ENCODE measurements around the gene TMEM178A. TPM values are rescaled to one million over a fixed set of nuclear protein-coding genes. Genes with fewer than 3 reads are reported as not detected.

TMEM178A gene
- total and polyA plus RNA-seq, 2 of the 4 experiments (the other 2 are of a cell fraction), result 0.18 to 1.8 TPM

DNA sequence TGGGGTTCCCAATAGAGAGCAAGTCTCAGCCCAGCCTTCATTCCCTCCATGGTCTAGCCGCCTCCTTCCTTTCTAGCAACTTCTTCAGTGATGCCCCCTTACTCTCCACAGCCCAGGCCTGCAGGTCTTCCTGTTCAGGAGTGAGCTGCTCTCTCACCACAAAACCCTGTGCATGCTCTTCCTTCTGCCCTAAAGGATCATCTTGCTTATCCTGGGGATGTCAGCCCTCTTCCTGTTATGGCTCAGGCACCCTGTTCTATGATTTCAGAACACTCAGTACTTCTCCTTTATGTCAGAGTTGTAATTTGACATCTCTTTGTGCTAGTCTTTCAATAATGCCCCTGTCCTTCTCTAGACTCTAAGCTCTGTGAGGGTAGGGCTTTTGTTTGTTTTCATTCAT is 19.4 kb downstream of the TMEM178A start:
- no peak overlapping the region for H2BK120ac ChIP-seq (ENCODE audit: low read depth, low read length)
- dilution Hi-C loops (cut with HindIII; ENCODE audit: low sequenced_read_pairs, unreplicated experiment), result no loop called here
- no peak overlapping the region for H3K23ac ChIP-seq (ENCODE audit: low read depth, low read length)
- DNase-seq (no peak), ATAC-seq (ENCODE audit: low read depth) (no peak)
- H2BK15ac ChIP-seq (ENCODE audit: low read depth, low read length), result no peak overlapping the region
- POLR2A ChIA-PET (ENCODE audit: unreplicated experiment), result no interaction called here
- H3K9me3 ChIP-seq (ENCODE audit: control insufficient read depth, insufficient read depth, low read length), result no peaks in the 10 kb centered on the region
- no peak overlapping the region for H3K4me3 ChIP-seq (ENCODE audit: insufficient read depth, low read depth, low read length)
- WGBS, 2 experiments (ENCODE audit: extremely low coverage in 2 of 2, insufficient read length in 1 of 2), result 100% methylated on average over 1 of the region's 1 CpG; no CpG with 5 or more reads in 1 of the 2 experiments
- no peak overlapping the region for H3K18ac ChIP-seq (ENCODE audit: low read depth, low read length)
- H4K8ac ChIP-seq (ENCODE audit: low read depth in 2 of 2, low read length in 2 of 2), result no peak overlapping the region
- no peak overlapping the region for H4K91ac ChIP-seq (ENCODE audit: insufficient read depth, low read depth, low read length)
- no peak overlapping the region for H3K9ac ChIP-seq (ENCODE audit: low read depth, low read length)
- 0 out of 2 replicates have a peak, but pooled peaks cover 3% of the 10 kb centered on the region for H3K27me3 ChIP-seq (ENCODE audit: control insufficient read depth, insufficient read depth, low read length)
- no TSS peak for BruUV-seq (replicated peaks)
- no peak overlapping the region for H3K27ac ChIP-seq (ENCODE audit: insufficient read depth, low read length)
- CTCF ChIA-PET, result interaction anchor here (1.0 kb wide), 1 partner anchor 11 kb away, joined by 3 read pairs; no protein-coding TSS in a partner anchor
- TF ChIP-seq MAFK (IDR thresholded peaks at IDR 0.05; ENCODE audit: low read depth, low read length) (no peak), RCOR1 (IDR thresholded peaks at IDR 0.05; ENCODE audit: insufficient replicate concordance, low read length) (no peak), BHLHE40 (IDR thresholded peaks at IDR 0.05; ENCODE audit: low read depth, low read length) (no peak)
- H2AK5ac ChIP-seq (ENCODE audit: low read depth, low read length), result no peak overlapping the region
- no peak overlapping the region for H3K4ac ChIP-seq (ENCODE audit: low read depth, low read length)
- no peaks in the 10 kb centered on the region for H3K36me3 ChIP-seq (ENCODE audit: control insufficient read depth, insufficient read depth, low read length)
- H3K4me1 ChIP-seq (ENCODE audit: control insufficient read depth, insufficient read depth, low read length), result no peaks in the 10 kb centered on the region
- H3K79me1 ChIP-seq (ENCODE audit: low read depth in 1 of 2, low read length in 2 of 2), result no peaks in the 10 kb centered on the region
- intact Hi-C loops (cut with micrococcal nuclease), result no loop called here
- H2BK5ac ChIP-seq (ENCODE audit: low read depth, low read length, poor library complexity, severe bottlenecking), result no peak overlapping the region
- H3K9me1 ChIP-seq (ENCODE audit: insufficient read depth, low read length), result no peaks in the 10 kb centered on the region
- H3K4me2 ChIP-seq (ENCODE audit: low read depth, low read length), result no peak overlapping the region
- no peak overlapping the region for H3K14ac ChIP-seq (replicated peaks; ENCODE audit: low read depth, low read length)
- no peak overlapping the region for H2AK9ac ChIP-seq (replicated peaks; ENCODE audit: low read depth, low read length, poor library complexity)
- no peak overlapping the region for H2BK20ac ChIP-seq (ENCODE audit: low read depth, low read length)
- no peak overlapping the region for H4K5ac ChIP-seq (ENCODE audit: low read depth, low read length)
- no peak overlapping the region for H2AFZ ChIP-seq (replicated peaks; ENCODE audit: low read length, poor library complexity)
- in situ Hi-C loops (cut with MboI; ENCODE audit: low sequenced_read_pairs), result loop anchor here (25.0 kb wide), 1 partner anchor 323 kb away; no protein-coding TSS in a partner anchor
- no peaks in the 10 kb centered on the region for H4K20me1 ChIP-seq (ENCODE audit: insufficient read depth, low read length)
- no peak overlapping the region for H3K56ac ChIP-seq (ENCODE audit: extremely low read depth, insufficient read depth, low read length)

Data from IMR-90 (cell line).